ENCODE data around the gene HIGD2B.
"Not testable (repeated sequence)": the region's sequence is repeated elsewhere in the genome, so short reads cannot be mapped to it uniquely, and the experiment has no call there.

- TF ChIP-seq, protein P1, sequence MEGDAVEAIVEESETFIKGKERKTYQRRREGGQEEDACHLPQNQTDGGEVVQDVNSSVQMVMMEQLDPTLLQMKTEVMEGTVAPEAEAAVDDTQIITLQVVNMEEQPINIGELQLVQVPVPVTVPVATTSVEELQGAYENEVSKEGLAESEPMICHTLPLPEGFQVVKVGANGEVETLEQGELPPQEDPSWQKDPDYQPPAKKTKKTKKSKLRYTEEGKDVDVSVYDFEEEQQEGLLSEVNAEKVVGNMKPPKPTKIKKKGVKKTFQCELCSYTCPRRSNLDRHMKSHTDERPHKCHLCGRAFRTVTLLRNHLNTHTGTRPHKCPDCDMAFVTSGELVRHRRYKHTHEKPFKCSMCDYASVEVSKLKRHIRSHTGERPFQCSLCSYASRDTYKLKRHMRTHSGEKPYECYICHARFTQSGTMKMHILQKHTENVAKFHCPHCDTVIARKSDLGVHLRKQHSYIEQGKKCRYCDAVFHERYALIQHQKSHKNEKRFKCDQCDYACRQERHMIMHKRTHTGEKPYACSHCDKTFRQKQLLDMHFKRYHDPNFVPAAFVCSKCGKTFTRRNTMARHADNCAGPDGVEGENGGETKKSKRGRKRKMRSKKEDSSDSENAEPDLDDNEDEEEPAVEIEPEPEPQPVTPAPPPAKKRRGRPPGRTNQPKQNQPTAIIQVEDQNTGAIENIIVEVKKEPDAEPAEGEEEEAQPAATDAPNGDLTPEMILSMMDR (IDR thresholded peaks at IDR 0.05; ENCODE audit: low read depth, low read length, poor library complexity, severe bottlenecking): not testable (repeated sequence)
- not testable (repeated sequence) for TF ChIP-seq EZH2phosphoT487 (IDR thresholded peaks at IDR 0.05; ENCODE audit: borderline replicate concordance, low read length)
Observed at GRCh38 chr15:72648631-72649253, 37.2 kb downstream of the HIGD2B start.

Measured in DOHH2 (cell line).